ENCODE measurements around the gene WDR6. TPM values are rescaled to one million over a fixed set of nuclear protein-coding genes. Genes with fewer than 3 reads are reported as not detected.

WDR6 gene
- total RNA-seq, 1 donor from 2014 or later: 79.0 TPM

- peaks cover 40% of the 10 kb centered on the region for H3K36me3 ChIP-seq
- intact Hi-C loops (cut with micrococcal nuclease): no loop called here
- no peak overlapping the region for H3K4me3 ChIP-seq
- DNase-seq: no peak
- peaks cover 81% of the 10 kb centered on the region for H3K4me1 ChIP-seq
- TF ChIP-seq, protein P1, sequence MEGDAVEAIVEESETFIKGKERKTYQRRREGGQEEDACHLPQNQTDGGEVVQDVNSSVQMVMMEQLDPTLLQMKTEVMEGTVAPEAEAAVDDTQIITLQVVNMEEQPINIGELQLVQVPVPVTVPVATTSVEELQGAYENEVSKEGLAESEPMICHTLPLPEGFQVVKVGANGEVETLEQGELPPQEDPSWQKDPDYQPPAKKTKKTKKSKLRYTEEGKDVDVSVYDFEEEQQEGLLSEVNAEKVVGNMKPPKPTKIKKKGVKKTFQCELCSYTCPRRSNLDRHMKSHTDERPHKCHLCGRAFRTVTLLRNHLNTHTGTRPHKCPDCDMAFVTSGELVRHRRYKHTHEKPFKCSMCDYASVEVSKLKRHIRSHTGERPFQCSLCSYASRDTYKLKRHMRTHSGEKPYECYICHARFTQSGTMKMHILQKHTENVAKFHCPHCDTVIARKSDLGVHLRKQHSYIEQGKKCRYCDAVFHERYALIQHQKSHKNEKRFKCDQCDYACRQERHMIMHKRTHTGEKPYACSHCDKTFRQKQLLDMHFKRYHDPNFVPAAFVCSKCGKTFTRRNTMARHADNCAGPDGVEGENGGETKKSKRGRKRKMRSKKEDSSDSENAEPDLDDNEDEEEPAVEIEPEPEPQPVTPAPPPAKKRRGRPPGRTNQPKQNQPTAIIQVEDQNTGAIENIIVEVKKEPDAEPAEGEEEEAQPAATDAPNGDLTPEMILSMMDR (IDR thresholded peaks at IDR 0.05; ENCODE audit: borderline replicate concordance): no peak
- no peaks in the 10 kb centered on the region for H3K9me3 ChIP-seq (replicated peaks)
- no peak overlapping the region for H3K27ac ChIP-seq (replicated peaks)
- no peaks in the 10 kb centered on the region for H3K27me3 ChIP-seq (ENCODE audit: low read depth)
Measured at GRCh38 chr3:49023775-49024174, 16.6 kb downstream of the WDR6 start.

- TF ChIP-seq, protein P1 (IDR thresholded peaks at IDR 0.05; ENCODE audit: borderline replicate concordance): no peak
- H3K36me3 ChIP-seq: peaks cover 40% of the 10 kb centered on the region
- peaks cover 79% of the 10 kb centered on the region for H3K4me1 ChIP-seq
- DNase-seq: no peak
- H3K27me3 ChIP-seq (ENCODE audit: low read depth): no peaks in the 10 kb centered on the region
- intact Hi-C loops (cut with micrococcal nuclease): no loop called here
- H3K27ac ChIP-seq (replicated peaks): no peak overlapping the region
- H3K9me3 ChIP-seq (replicated peaks): no peaks in the 10 kb centered on the region
- H3K4me3 ChIP-seq: no peak overlapping the region
Measured at GRCh38 chr3:49024449-49024848, 17.3 kb downstream of the WDR6 start.

DNA sequence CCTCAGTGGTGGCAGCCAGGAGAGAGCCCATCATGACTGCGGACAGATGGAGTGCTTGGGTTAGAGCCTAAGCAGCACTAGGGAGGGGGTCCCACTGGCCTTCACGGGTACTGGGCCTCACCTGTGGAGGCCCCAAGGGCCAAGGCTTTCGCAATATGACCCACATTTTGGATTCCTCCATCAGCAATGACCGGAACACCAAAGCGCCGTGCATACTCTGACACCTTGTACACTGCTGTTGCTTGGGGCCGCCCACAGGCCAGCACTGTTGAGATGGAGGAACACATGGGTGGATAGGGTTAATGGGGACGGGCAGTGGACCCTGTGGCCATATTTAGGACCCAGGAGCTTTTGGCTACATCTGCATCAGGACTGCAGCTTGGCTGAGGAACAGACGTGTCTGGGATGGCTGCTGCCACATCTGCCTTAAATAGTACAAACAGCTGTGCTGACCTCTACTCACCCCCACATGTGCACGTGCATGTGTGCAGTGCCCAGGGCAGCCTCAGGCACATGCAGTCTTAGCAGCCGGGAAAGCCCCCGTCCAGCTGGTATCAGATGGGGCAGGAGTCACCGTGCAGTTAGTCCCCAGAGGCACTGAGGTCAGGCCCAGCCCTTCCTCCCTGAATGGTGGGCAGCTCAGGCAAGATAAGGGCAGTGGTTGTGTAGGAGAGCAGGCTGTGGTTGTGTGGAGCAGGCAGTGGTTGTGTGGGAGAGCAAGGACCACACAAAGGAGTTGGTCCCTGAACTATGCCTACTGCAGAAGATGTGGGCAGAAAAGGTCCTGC lies 18.0 kb downstream of the WDR6 start:
- TF ChIP-seq, protein P1 (IDR thresholded peaks at IDR 0.05; ENCODE audit: borderline replicate concordance): no peak
- peak overlapping the region; percentile 7 for H3K27ac ChIP-seq (replicated peaks)

GRCh38 chr3:49025793-49026520 lies 18.8 kb downstream of the WDR6 start:
- DNase-seq: no peak
- Histone ChIP-seq H3K27ac (replicated peaks) (no peak overlapping the region), H3K4me3 (no peak overlapping the region), H3K9me3 (replicated peaks) (no peaks in the 10 kb centered on the region), H3K36me3 (peaks cover 50% of the 10 kb centered on the region), H3K27me3 (ENCODE audit: low read depth) (no peaks in the 10 kb centered on the region), H3K4me1 (peaks cover 70% of the 10 kb centered on the region)
- intact Hi-C loops (cut with micrococcal nuclease): no loop called here
- TF ChIP-seq, protein P1 (IDR thresholded peaks at IDR 0.05; ENCODE audit: borderline replicate concordance): no peak

More for the DNA sequence above, 18.0 kb downstream of the WDR6 start:
- H3K4me3 ChIP-seq: no peak overlapping the region
- H3K4me1 ChIP-seq: peaks cover 78% of the 10 kb centered on the region
- no peaks in the 10 kb centered on the region for H3K9me3 ChIP-seq (replicated peaks)
- no peak for DNase-seq
- no peaks in the 10 kb centered on the region for H3K27me3 ChIP-seq (ENCODE audit: low read depth)
- H3K36me3 ChIP-seq: peaks cover 43% of the 10 kb centered on the region
- intact Hi-C loops (cut with micrococcal nuclease): no loop called here

GRCh38 chr3:49026536-49026935 lies 19.3 kb downstream of the WDR6 start:
- Histone ChIP-seq H3K4me3 (no peak overlapping the region), H3K4me1 (peaks cover 67% of the 10 kb centered on the region), H3K36me3 (peaks cover 56% of the 10 kb centered on the region), H3K9me3 (replicated peaks) (no peaks in the 10 kb centered on the region), H3K27me3 (ENCODE audit: low read depth) (no peaks in the 10 kb centered on the region), H3K27ac (replicated peaks) (no peak overlapping the region)
- no peak for DNase-seq
- TF ChIP-seq, protein P1 (IDR thresholded peaks at IDR 0.05; ENCODE audit: borderline replicate concordance): no peak
- intact Hi-C loops (cut with micrococcal nuclease): no loop called here
